H9 (cell line): ENCODE data around the gene SLC16A14. TPM values are rescaled to one million over a fixed set of nuclear protein-coding genes. Genes with fewer than 3 reads are reported as not detected.

ENCODE experiments used
- DNase-seq: peaks from one replicate; pipeline ENCODE4 v3.0.0-alpha.2; 2017
- H2AFZ ChIP-seq: one replicate; pipeline ENCODE4 v1.6.1; 2013; ENCODE audit warnings: mild to moderate bottlenecking, low read length, control low read depth, moderate library complexity
- H2AK5ac ChIP-seq: 2 replicates; pipeline ENCODE4 v1.6.1; 2013; ENCODE audit warnings: low read length, control low read depth, mixed read lengths; ENCODE audit not compliant: insufficient read length
- H2BK120ac ChIP-seq: one replicate; pipeline ENCODE4 v1.6.1; 2013; ENCODE audit warnings: low read depth, mild to moderate bottlenecking, low read length, control low read depth, inconsistent platforms; ENCODE audit not compliant: poor library complexity, severe bottlenecking
- H2BK12ac ChIP-seq: 2 replicates; pipeline ENCODE4 v1.6.1; 2013; ENCODE audit warnings: low read length, control low read depth, mixed read lengths, low read depth; ENCODE audit not compliant: insufficient read length
- H2BK15ac ChIP-seq: 2 replicates; pipeline ENCODE4 v1.6.1; 2013; ENCODE audit warnings: low read depth, low read length, control low read depth
- H2BK20ac ChIP-seq: one replicate; pipeline ENCODE4 v1.6.1; 2013; ENCODE audit warnings: low read depth, mild to moderate bottlenecking, low read length, control low read depth, inconsistent platforms; ENCODE audit not compliant: poor library complexity, severe bottlenecking
- H2BK5ac ChIP-seq: 2 replicates; pipeline ENCODE4 v1.6.1; 2013; ENCODE audit warnings: low read length, control low read depth, mixed read lengths; ENCODE audit not compliant: insufficient read length
- H3K14ac ChIP-seq: 2 replicates; pipeline ENCODE4 v1.6.1; 2013; ENCODE audit warnings: low read length, control low read depth; ENCODE audit not compliant: insufficient read depth
- H3K18ac ChIP-seq: 2 replicates; pipeline ENCODE4 v1.6.1; 2013; ENCODE audit warnings: low read depth, mild to moderate bottlenecking, mixed read lengths, low read length, control low read depth; ENCODE audit not compliant: insufficient read length
- H3K23ac ChIP-seq: 2 replicates; pipeline ENCODE4 v1.6.1; 2013; ENCODE audit warnings: low read length, control low read depth, mixed read lengths, low read depth; ENCODE audit not compliant: insufficient read length
- H3K23me2 ChIP-seq: 2 replicates; pipeline ENCODE4 v1.6.1; 2013; ENCODE audit warnings: low read depth, mild to moderate bottlenecking, mixed read lengths, low read length, control low read depth; ENCODE audit not compliant: insufficient read length, poor library complexity, severe bottlenecking
- H3K27ac ChIP-seq: 2 replicates; pipeline ENCODE4 v1.5.1; 2013; ENCODE audit warnings: low read length, control low read depth, mixed read lengths, low read depth; ENCODE audit not compliant: insufficient read length
- H3K27me3 ChIP-seq: 2 replicates; pipeline ENCODE4 v1.6.1; 2013; ENCODE audit warnings: low read length, control low read depth, inconsistent platforms; ENCODE audit not compliant: insufficient read depth
- H3K4ac ChIP-seq: 2 replicates; pipeline ENCODE4 v1.6.1; 2013; ENCODE audit warnings: low read depth, mild to moderate bottlenecking, control low read depth, inconsistent platforms, low read length, moderate library complexity
- H3K4me1 ChIP-seq: 2 replicates; pipeline ENCODE4 v1.6.1; 2013; ENCODE audit warnings: low read length, control low read depth, inconsistent platforms; ENCODE audit not compliant: insufficient read depth
- H3K4me2 ChIP-seq: 2 replicates; pipeline ENCODE4 v1.6.1; 2013; ENCODE audit warnings: low read length, control low read depth, mixed read lengths; ENCODE audit not compliant: insufficient read length, insufficient read depth
- H3K56ac ChIP-seq: 2 replicates; pipeline ENCODE4 v1.6.1; 2013; ENCODE audit warnings: low read depth, mild to moderate bottlenecking, mixed read lengths, low read length, control low read depth; ENCODE audit not compliant: insufficient read length
- H3K79me1 ChIP-seq: 2 replicates; pipeline ENCODE4 v1.6.1; 2013; ENCODE audit warnings: low read depth, mild to moderate bottlenecking, moderate library complexity, low read length, control low read depth, inconsistent platforms; ENCODE audit not compliant: insufficient read depth, poor library complexity, severe bottlenecking
- H3K79me2 ChIP-seq: 2 replicates; pipeline ENCODE4 v1.6.1; 2013; ENCODE audit warnings: low read length, control low read depth, inconsistent platforms; ENCODE audit not compliant: insufficient read depth
- H3K9ac ChIP-seq: 2 replicates; pipeline ENCODE4 v1.6.1; 2013; ENCODE audit warnings: low read length, control low read depth, mixed read lengths; ENCODE audit not compliant: insufficient read length; ENCODE audit errors: extremely low read depth
- H3K9me3 ChIP-seq: one replicate; pipeline ENCODE4 v1.6.1; 2013; ENCODE audit warnings: low read depth, low read length, inconsistent platforms; ENCODE audit not compliant: control insufficient read depth
- H3T11ph ChIP-seq: one replicate; pipeline ENCODE4 v1.6.1; 2013; ENCODE audit warnings: mild to moderate bottlenecking, low read length, control low read depth, inconsistent platforms
- H4K20me1 ChIP-seq: one replicate; pipeline ENCODE4 v1.6.1; 2013; ENCODE audit not compliant: control insufficient read depth, insufficient read length, insufficient read depth
- H4K5ac ChIP-seq: 2 replicates; pipeline ENCODE4 v1.6.1; 2013; ENCODE audit warnings: low read depth, mild to moderate bottlenecking, mixed read lengths, low read length, control low read depth; ENCODE audit not compliant: insufficient read length
- H4K8ac ChIP-seq: replicated peaks from 2 replicates; pipeline ENCODE4 v1.6.1; 2013; ENCODE audit warnings: low read length, control low read depth, mixed read lengths, low read depth; ENCODE audit not compliant: insufficient read length
- H4K91ac ChIP-seq: 2 replicates; pipeline ENCODE4 v1.6.1; 2013; ENCODE audit warnings: low read depth, mild to moderate bottlenecking, moderate library complexity, mixed read lengths, low read length, control low read depth; ENCODE audit not compliant: insufficient read length
- H3K27ac Mint-ChIP-seq, 3 experiments: 2 replicates in 2 of 3; 3 replicates in 1 of 3; pipeline ENCODE4 v1.8.0; 2020 to 2021; ENCODE audit warnings: mixed read lengths in 3 of 3, mild to moderate bottlenecking in 1 of 3, moderate library complexity in 1 of 3
- H3K27me3 Mint-ChIP-seq: 2 replicates; pipeline ENCODE4 v1.8.0; 2021; ENCODE audit warnings: low read depth, mild to moderate bottlenecking, moderate library complexity, mixed read lengths
- H3K36me3 Mint-ChIP-seq, 3 experiments: 2 replicates in 2 of 3; 3 replicates in 1 of 3; pipeline ENCODE4 v1.8.0; 2020 to 2021; ENCODE audit warnings: low read depth in 3 of 3, mixed read lengths in 3 of 3; ENCODE audit not compliant: insufficient read depth in 1 of 3
- H3K4me1 Mint-ChIP-seq, 2 experiments: 2 replicates each; pipeline ENCODE4 v1.8.0; 2020; ENCODE audit warnings: mixed read lengths in 2 of 2
- H3K4me3 Mint-ChIP-seq, 2 experiments: 2 replicates in 1 of 2; 3 replicates in 1 of 2; pipeline ENCODE4 v1.8.0; 2020 to 2021; ENCODE audit warnings: mild to moderate bottlenecking in 2 of 2, mixed read lengths in 2 of 2, moderate library complexity in 1 of 2
- H3K9me3 Mint-ChIP-seq, 2 experiments: 2 replicates in 1 of 2; 3 replicates in 1 of 2; pipeline ENCODE4 v1.8.0; 2020; ENCODE audit warnings: mild to moderate bottlenecking in 2 of 2, mixed read lengths in 2 of 2, moderate library complexity in 1 of 2
- CTCF ChIP-seq: fragments of 200-600 bp; sonication (generic); conservative IDR thresholded peaks from 3 replicates; pipeline ENCODE4 v1.8.0; 2021; ENCODE audit warnings: antibody characterized with exemption, mild to moderate bottlenecking
- WGBS: extraction: QIAGEN DNeasy Blood & Tissue Kit; methylation state at CpG from one replicate; pipeline ENCODE4 v1.1.7; 2013; ENCODE audit warnings: missing lambda C conversion rate, low lambda C conversion rate, mixed read lengths; ENCODE audit not compliant: insufficient read length; ENCODE audit errors: extremely low coverage; 5-methylcytosine and 5-hydroxymethylcytosine counted together
- total RNA-seq: library from RNA; stranded (reverse); gene quantifications from 2 replicates; pipeline ENCODE4 v1.2.1, GENCODE V29; 2021

SLC16A14 gene
- total RNA-seq, 1 experiment from 2014 or later, result 0.61 TPM

GRCh38 chr2:230007931-230008707, 60.6 kb downstream of the SLC16A14 start:
- Histone ChIP-seq H3K23ac (no peak overlapping the region), H2AK5ac (no peak overlapping the region), H3K23me2 (no peaks in the 10 kb centered on the region), H3T11ph (no peak overlapping the region), H4K20me1 (no peaks in the 10 kb centered on the region), H3K9ac (no peak overlapping the region), H3K18ac (no peak overlapping the region), H3K79me1 (no peaks in the 10 kb centered on the region), H2BK5ac (no peak overlapping the region), H2BK120ac (no peak overlapping the region), H3K56ac (no peak overlapping the region), H4K8ac (no peak overlapping the region), H3K4me1 (no peaks in the 10 kb centered on the region), H2BK15ac (no peak overlapping the region), H3K14ac (no peak overlapping the region), H4K91ac (no peak overlapping the region), H3K9me3 (no peaks in the 10 kb centered on the region), H3K4me2 (no peak overlapping the region), H3K4ac (no peak overlapping the region), H4K5ac (no peak overlapping the region), H3K79me2 (no peaks in the 10 kb centered on the region; the same call in 1 of the 2 replicates), H2AFZ (no peak overlapping the region), H2BK20ac (no peak overlapping the region), H2BK12ac (no peak overlapping the region), H3K27ac (no peak overlapping the region), H3K27me3 (no peaks in the 10 kb centered on the region)
- H3K4me1 Mint-ChIP-seq, result no peaks in the 10 kb centered on the region
- H3K27me3 Mint-ChIP-seq, result no peaks in the 10 kb centered on the region; the same call in 1 of the 2 replicates
- peaks cover 0 to 9% (median 4%) of the 10 kb centered on the region in 3 experiments; a peak in 5 of 7 replicates for H3K36me3 Mint-ChIP-seq
- no peak overlapping the region for H3K27ac Mint-ChIP-seq
- WGBS, result no CpG with 5 or more reads among the region's 12 CpGs
- TF ChIP-seq CTCF, result peak; percentile 93
- no peaks in the 10 kb centered on the region for H3K9me3 Mint-ChIP-seq
- DNase-seq, result peak; percentile 67
- H3K4me3 Mint-ChIP-seq, result no peak overlapping the region
